K562 (cell line): ENCODE measurements around the gene CFAP92. TPM values are rescaled to one million over a fixed set of nuclear protein-coding genes. Genes with fewer than 3 reads are reported as not detected.
A peak's percentile ranks its signal among the peaks of the same experiment; 100 is the strongest.

Source experiments
- ATAC-seq: fragments of 200-7000 bp; cut with Tn5 transposase; 3 replicates; pipeline ENCODE4 v1.9.1; 2020; ENCODE audit warnings: moderate library complexity
- BruUV-seq: library from RNA; stranded (reverse); fragments of 400-500 nt; replicated peaks from 2 replicates; lab custom pipeline; 2021; lab: Mats Ljungman, UMichigan
- CTCF ChIA-PET: fragments of 300-600 bp; formaldehyde crosslinking; extraction: SDS; loops from one replicate; lab custom pipeline; 2021; ENCODE audit warnings: low intra/inter-chr PET ratio; lab: Yijun Ruan, JAX
- POLR2A ChIA-PET: fragments of 300-600, 350-650 bp; sonication (Branson Sonifier 250); formaldehyde crosslinking; extraction: SDS; loops from one replicate; lab custom pipeline; 2021; ENCODE audit warnings: antibody characterized with exemption, inconsistent platforms; lab: Yijun Ruan, JAX
- DNase-seq, 4 experiments: peaks; one replicate each; pipeline versions ENCODE4 v3.0.0 to v3.0.0-alpha.2; 2011 to 2018; ENCODE audit warnings: low spot score in 3 of 4, mixed read lengths in 3 of 4; ENCODE audit errors: extremely low read depth in 1 of 4
- FAIRE-seq: peaks from 2 replicates; lab custom pipeline; 2011; peaks lifted over from hg19 to GRCh38; lab: Jason Lieb, UNC
- H2AFZ ChIP-seq: 2 replicates; pipeline ENCODE4 v1.6.0; 2011; ENCODE audit warnings: low read depth, low read length, control low read depth, inconsistent platforms
- H3K27ac ChIP-seq: fragments of 200-600 bp; 3 replicates; pipeline ENCODE4 v1.8.0; 2011; ENCODE audit warnings: low read depth, mild to moderate bottlenecking, control low read depth, inconsistent platforms, low read length, moderate library complexity, mixed read lengths; ENCODE audit errors: extremely low read depth
- H3K27me3 ChIP-seq, 2 experiments: fragments of 300-600 bp in 1 of 2; 2 replicates in 1 of 2; 3 replicates in 1 of 2; pipeline versions ENCODE4 v1.6.0 to v1.8.0; 2011; ENCODE audit warnings: inconsistent platforms in 2 of 2, low read length in 2 of 2, mild to moderate bottlenecking in 1 of 2, mixed read lengths in 1 of 2, moderate library complexity in 1 of 2; ENCODE audit not compliant: control insufficient read depth in 2 of 2, insufficient read depth in 2 of 2
- H3K36me3 ChIP-seq: fragments of 300-600 bp; 3 replicates; pipeline ENCODE4 v1.8.0; 2011; ENCODE audit warnings: mild to moderate bottlenecking, low read length, inconsistent platforms; ENCODE audit not compliant: control insufficient read depth, insufficient read depth
- H3K4me1 ChIP-seq, 2 experiments: fragments of 200-600 bp in 1 of 2; replicated peaks in 1 of 2; 2 replicates in 1 of 2; 3 replicates in 1 of 2; pipeline versions ENCODE4 v1.5.1 to v1.8.0; 2011; ENCODE audit warnings: inconsistent platforms in 2 of 2, low read length in 2 of 2, mild to moderate bottlenecking in 1 of 2, mixed read lengths in 1 of 2, moderate library complexity in 1 of 2; ENCODE audit not compliant: control insufficient read depth in 2 of 2, insufficient read depth in 2 of 2
- H3K4me2 ChIP-seq: 2 replicates; pipeline ENCODE4 v1.6.1; 2011; ENCODE audit warnings: low read length, control low read depth, inconsistent platforms, mixed read lengths; ENCODE audit not compliant: insufficient read depth
- H3K4me3 ChIP-seq: fragments of 200-600 bp; sonication (generic), shearing (Covaris generic); 2 replicates; pipeline ENCODE4 v1.5.1; 2016; ENCODE audit warnings: control low read depth, inconsistent platforms
- H3K79me2 ChIP-seq: fragments of 200-600 bp; 3 replicates; pipeline ENCODE4 v1.8.0; 2011; ENCODE audit warnings: low read length, inconsistent platforms; ENCODE audit not compliant: control insufficient read depth, insufficient read depth
- H3K9ac ChIP-seq, 2 experiments: 2 replicates each; pipeline versions ENCODE4 v1.6.0 to v1.6.1; 2011; ENCODE audit warnings: low read depth in 2 of 2, low read length in 2 of 2, control low read depth in 1 of 2, inconsistent platforms in 1 of 2, mild to moderate bottlenecking in 1 of 2, mixed read lengths in 1 of 2; ENCODE audit not compliant: insufficient read depth in 1 of 2
- H3K9me1 ChIP-seq: one replicate; pipeline ENCODE4 v1.6.0; 2011; ENCODE audit warnings: inconsistent platforms, mild to moderate bottlenecking, low read length, moderate library complexity; ENCODE audit not compliant: control insufficient read depth, insufficient read depth
- H3K9me3 ChIP-seq: replicated peaks from 2 replicates; pipeline ENCODE4 v1.5.1; 2011; ENCODE audit warnings: low read depth, low read length, inconsistent platforms; ENCODE audit not compliant: control insufficient read depth, insufficient read depth
- H4K20me1 ChIP-seq: replicated peaks from 2 replicates; pipeline ENCODE4 v1.6.1; 2011; ENCODE audit warnings: low read length, inconsistent platforms, mixed read lengths; ENCODE audit not compliant: control insufficient read depth, insufficient read depth
- ESRRB ChIP-seq: fragments of 250-450 bp; sonication (Bioruptor Pico); IDR thresholded peaks from 2 replicates; pipeline ENCODE4 v1.5.0; 2020; ENCODE audit warnings: mild to moderate bottlenecking, moderate library complexity, borderline replicate concordance
- HDAC2 ChIP-seq: fragments of 450-650 bp; IDR thresholded peaks from 2 replicates; pipeline ENCODE4 v1.6.1; 2016; ENCODE audit warnings: mild to moderate bottlenecking
- JUN ChIP-seq, 2 experiments: sonication (generic) in 1 of 2; formaldehyde crosslinking in 1 of 2; IDR thresholded peaks; 2 replicates each; pipeline versions ENCODE4 v1.6.1 to v1.8.0; 2012 to 2022; ENCODE audit warnings: borderline replicate concordance in 2 of 2, mild to moderate bottlenecking in 2 of 2, improper control_type of control experiment in 1 of 2, low read depth in 1 of 2, low read length in 1 of 2, missing genetic modification reagents in 1 of 2
- MYNN ChIP-seq, 2 experiments: sonication (generic); formaldehyde crosslinking in 1 of 2; IDR thresholded peaks; 2 replicates each; pipeline versions ENCODE4 v1.5.0 to v1.6.1; 2016 to 2020; ENCODE audit warnings: antibody characterized with exemption in 1 of 2, missing genetic modification reagents in 1 of 2
- SMARCA5 ChIP-seq: fragments of 450-650 bp; IDR thresholded peaks from 2 replicates; pipeline ENCODE4 v1.6.1; 2016
- ZNF316 ChIP-seq: fragments of 450-650 bp; IDR thresholded peaks from 2 replicates; pipeline ENCODE4 v1.6.1; 2016
- ZNF76 ChIP-seq: fragments of 250-450 bp; sonication (Bioruptor Pico); IDR thresholded peaks from 2 replicates; pipeline ENCODE4 v1.4.0; 2020; ENCODE audit warnings: mild to moderate bottlenecking, moderate library complexity, borderline replicate concordance
- WGBS: fragments of 100-300 bp; shearing (Covaris generic); methylation state at CpG from one replicate; pipeline ENCODE4 v1.1.6; 2016; ENCODE audit warnings: low coverage, mixed read lengths; ENCODE audit not compliant: insufficient coverage; ENCODE audit errors: missing lambda C conversion rate; 5-methylcytosine and 5-hydroxymethylcytosine counted together
- in situ Hi-C: fragments of 300-500 bp; cut with MboI; formaldehyde crosslinking; loops from 4 replicates; pipeline ENCODE4 v1.15.0; 2018; ENCODE audit warnings: inconsistent platforms, mixed read lengths
- intact Hi-C: fragments of 100-400 bp; cut with micrococcal nuclease; formaldehyde crosslinking; loops from 2 replicates; pipeline ENCODE4 v1.14.2; 2022
- polyA plus RNA-seq, 8 experiments: library from polyadenylated mRNA; depleted of rRNA in 4 of 8; stranded (reverse) in 5 of 8; unstranded in 3 of 8; fragments of >200 nt; fragmentation: Nextera tagmentation in 2 of 8; fragmentation: Illumina TruSeq in 1 of 8; extraction: Ambion mirVana in 2 of 8; extraction: Trizol in 1 of 8; gene quantifications; 2 replicates each; pipeline versions ENCODE4 v1.2.1 to v1.2.3, GENCODE V29; 2011 to 2014; ENCODE audit warnings: inconsistent platforms in 1 of 8, missing spikeins in 1 of 8
- total RNA-seq, 7 experiments: library from RNA; depleted of rRNA in 6 of 7; stranded (reverse); fragments of >200 nt in 6 of 7; fragmentation: Illumina TruSeq in 2 of 7; extraction: Trizol in 2 of 7; gene quantifications; 2 replicates each; pipeline versions ENCODE4 v1.2.1 to v1.2.3, GENCODE V29; 2011 to 2021; ENCODE audit warnings: low replicate concordance in 1 of 7
- TF ChIP-seq, protein P1 (sequence below): fragments of 450-650 bp; IDR thresholded peaks from 2 replicates; pipeline ENCODE4 v1.6.1; 2016; ENCODE audit warnings: low read depth, mild to moderate bottlenecking, moderate library complexity
- TF ChIP-seq, protein P2 (sequence below): fragments of 450-650 bp; IDR thresholded peaks from one replicate; pipeline ENCODE4 v1.6.1; 2018; ENCODE audit warnings: mild to moderate bottlenecking, moderate library complexity; ENCODE audit not compliant: partially characterized antibody

CFAP92 gene
- total and polyA plus RNA-seq, 9 of the 15 experiments (the other 6 are each of a cell fraction or from before 2014, with no cell fraction given) = 0.06 to 0.62 (median 0.36) TPM

DNA sequence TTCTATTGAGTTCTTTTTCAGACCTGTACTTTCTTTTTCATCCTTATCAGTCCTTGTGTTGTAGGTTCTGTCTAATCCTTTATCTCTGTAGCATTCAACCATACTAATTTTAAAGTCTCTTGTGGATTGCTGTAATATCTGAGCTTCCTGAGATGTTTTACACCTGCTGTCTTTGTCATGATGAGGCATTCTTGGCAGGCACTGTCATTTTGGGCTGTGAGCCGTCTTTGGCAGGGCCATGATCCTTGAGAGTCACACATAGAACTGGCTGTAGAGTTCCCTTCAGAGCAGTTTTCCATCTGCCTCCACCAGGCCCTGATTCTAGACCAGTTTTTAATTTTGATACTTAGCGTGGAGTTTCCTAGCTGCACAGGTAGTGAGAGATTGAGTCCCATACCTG lies 13.9 kb upstream of the CFAP92 start (continued):
- TF ChIP-seq, protein P1, sequence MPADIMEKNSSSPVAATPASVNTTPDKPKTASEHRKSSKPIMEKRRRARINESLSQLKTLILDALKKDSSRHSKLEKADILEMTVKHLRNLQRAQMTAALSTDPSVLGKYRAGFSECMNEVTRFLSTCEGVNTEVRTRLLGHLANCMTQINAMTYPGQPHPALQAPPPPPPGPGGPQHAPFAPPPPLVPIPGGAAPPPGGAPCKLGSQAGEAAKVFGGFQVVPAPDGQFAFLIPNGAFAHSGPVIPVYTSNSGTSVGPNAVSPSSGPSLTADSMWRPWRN = no peak

DNA sequence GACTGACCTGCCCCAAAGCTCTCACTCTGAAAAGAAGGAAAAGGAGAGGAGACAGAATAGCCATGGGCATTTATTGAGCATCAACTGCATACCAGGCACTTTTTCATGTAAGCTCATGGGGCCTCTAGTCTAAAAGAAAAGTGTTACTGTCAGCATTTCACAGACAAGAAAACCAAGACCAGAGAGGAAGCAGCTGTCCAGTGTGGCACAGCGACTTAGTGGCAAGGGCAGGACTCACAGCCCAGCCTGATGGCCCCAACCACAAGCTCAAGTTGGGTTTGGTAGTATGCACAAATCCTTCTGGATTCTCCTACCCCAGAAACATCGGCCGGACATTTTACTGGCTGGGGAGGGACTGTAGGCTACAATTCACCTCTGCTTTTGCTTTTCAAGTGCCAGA lies 13.0 kb upstream of the CFAP92 start:
- Histone ChIP-seq H3K27ac (no peak overlapping the region), H3K27me3 (peaks cover 6 to 24% of the 10 kb centered on the region in 2 experiments; a peak in 4 of 5 replicates), H2AFZ (no peak overlapping the region)
- no TSS peak for BruUV-seq
- intact Hi-C loops = no loop called here
- TF ChIP-seq JUN (IDR thresholded peaks at IDR 0.05; ENCODE audit: borderline replicate concordance, low read depth, low read length) = no peak
- no peak for TF ChIP-seq JUN (CRISPR knock-in tag; IDR thresholded peaks at IDR 0.05; ENCODE audit: borderline replicate concordance)
- TF ChIP-seq HDAC2 = no peak
- no peak for TF ChIP-seq MYNN (IDR thresholded peaks at IDR 0.05)
- no peak for TF ChIP-seq MYNN (CRISPR knock-in tag; IDR thresholded peaks at IDR 0.05)
- TF ChIP-seq SMARCA5 = no peak
- no peak for TF ChIP-seq ESRRB (CRISPR knock-in tag)
- TF ChIP-seq, protein P2, sequence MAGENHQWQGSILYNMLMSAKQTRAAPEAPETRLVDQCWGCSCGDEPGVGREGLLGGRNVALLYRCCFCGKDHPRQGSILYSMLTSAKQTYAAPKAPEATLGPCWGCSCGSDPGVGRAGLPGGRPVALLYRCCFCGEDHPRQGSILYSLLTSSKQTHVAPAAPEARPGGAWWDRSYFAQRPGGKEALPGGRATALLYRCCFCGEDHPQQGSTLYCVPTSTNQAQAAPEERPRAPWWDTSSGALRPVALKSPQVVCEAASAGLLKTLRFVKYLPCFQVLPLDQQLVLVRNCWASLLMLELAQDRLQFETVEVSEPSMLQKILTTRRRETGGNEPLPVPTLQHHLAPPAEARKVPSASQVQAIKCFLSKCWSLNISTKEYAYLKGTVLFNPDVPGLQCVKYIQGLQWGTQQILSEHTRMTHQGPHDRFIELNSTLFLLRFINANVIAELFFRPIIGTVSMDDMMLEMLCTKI = no peak
- no peak for TF ChIP-seq ZNF76 (CRISPR knock-in tag)
- peak; percentile 21; the same call in 1 of the 2 replicates for TF ChIP-seq ZNF316
- TF ChIP-seq, all 486 proteins: peak for 1
- Histone ChIP-seq H3K9ac (no peak overlapping the region), H3K36me3 (no peaks in the 10 kb centered on the region), H3K9me3 (no peaks in the 10 kb centered on the region), H3K4me2 (no peak overlapping the region), H3K79me2 (no peaks in the 10 kb centered on the region), H3K4me1 (peaks cover 0 to 5% of the 10 kb centered on the region in 2 experiments; a peak in 1 of 5 replicates), H4K20me1 (no peaks in the 10 kb centered on the region), H3K4me3 (no peak overlapping the region), H3K9me1 (no peaks in the 10 kb centered on the region)
- no peak for FAIRE-seq
- DNase-seq = no peak
- CTCF ChIA-PET = no interaction called here
- POLR2A ChIA-PET = interaction anchor here (0.8 kb wide), 1 partner anchor 75 kb away, joined by 3 read pairs; no protein-coding TSS in a partner anchor
- ATAC-seq = no peak
- in situ Hi-C loops = no loop called here
- 21% methylated on average over 3 of the region's 3 CpGs for WGBS
